DMS153 treated with DMSO at 0.1 percent for 48 hours (cell line): ENCODE data around the gene PIK3C2A.
"Not testable (repeated sequence)": the region's sequence is repeated elsewhere in the genome, so short reads cannot be mapped to it uniquely, and the experiment has no call there.

ENCODE experiments used
- DNase-seq: peaks from one replicate; lab custom pipeline; 2025; ENCODE audit not compliant: unreplicated experiment; lab: John Stamatoyannopoulos, UW

PIK3C2A gene, protein sequence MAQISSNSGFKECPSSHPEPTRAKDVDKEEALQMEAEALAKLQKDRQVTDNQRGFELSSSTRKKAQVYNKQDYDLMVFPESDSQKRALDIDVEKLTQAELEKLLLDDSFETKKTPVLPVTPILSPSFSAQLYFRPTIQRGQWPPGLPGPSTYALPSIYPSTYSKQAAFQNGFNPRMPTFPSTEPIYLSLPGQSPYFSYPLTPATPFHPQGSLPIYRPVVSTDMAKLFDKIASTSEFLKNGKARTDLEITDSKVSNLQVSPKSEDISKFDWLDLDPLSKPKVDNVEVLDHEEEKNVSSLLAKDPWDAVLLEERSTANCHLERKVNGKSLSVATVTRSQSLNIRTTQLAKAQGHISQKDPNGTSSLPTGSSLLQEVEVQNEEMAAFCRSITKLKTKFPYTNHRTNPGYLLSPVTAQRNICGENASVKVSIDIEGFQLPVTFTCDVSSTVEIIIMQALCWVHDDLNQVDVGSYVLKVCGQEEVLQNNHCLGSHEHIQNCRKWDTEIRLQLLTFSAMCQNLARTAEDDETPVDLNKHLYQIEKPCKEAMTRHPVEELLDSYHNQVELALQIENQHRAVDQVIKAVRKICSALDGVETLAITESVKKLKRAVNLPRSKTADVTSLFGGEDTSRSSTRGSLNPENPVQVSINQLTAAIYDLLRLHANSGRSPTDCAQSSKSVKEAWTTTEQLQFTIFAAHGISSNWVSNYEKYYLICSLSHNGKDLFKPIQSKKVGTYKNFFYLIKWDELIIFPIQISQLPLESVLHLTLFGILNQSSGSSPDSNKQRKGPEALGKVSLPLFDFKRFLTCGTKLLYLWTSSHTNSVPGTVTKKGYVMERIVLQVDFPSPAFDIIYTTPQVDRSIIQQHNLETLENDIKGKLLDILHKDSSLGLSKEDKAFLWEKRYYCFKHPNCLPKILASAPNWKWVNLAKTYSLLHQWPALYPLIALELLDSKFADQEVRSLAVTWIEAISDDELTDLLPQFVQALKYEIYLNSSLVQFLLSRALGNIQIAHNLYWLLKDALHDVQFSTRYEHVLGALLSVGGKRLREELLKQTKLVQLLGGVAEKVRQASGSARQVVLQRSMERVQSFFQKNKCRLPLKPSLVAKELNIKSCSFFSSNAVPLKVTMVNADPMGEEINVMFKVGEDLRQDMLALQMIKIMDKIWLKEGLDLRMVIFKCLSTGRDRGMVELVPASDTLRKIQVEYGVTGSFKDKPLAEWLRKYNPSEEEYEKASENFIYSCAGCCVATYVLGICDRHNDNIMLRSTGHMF (N-terminal part only)

DNA sequence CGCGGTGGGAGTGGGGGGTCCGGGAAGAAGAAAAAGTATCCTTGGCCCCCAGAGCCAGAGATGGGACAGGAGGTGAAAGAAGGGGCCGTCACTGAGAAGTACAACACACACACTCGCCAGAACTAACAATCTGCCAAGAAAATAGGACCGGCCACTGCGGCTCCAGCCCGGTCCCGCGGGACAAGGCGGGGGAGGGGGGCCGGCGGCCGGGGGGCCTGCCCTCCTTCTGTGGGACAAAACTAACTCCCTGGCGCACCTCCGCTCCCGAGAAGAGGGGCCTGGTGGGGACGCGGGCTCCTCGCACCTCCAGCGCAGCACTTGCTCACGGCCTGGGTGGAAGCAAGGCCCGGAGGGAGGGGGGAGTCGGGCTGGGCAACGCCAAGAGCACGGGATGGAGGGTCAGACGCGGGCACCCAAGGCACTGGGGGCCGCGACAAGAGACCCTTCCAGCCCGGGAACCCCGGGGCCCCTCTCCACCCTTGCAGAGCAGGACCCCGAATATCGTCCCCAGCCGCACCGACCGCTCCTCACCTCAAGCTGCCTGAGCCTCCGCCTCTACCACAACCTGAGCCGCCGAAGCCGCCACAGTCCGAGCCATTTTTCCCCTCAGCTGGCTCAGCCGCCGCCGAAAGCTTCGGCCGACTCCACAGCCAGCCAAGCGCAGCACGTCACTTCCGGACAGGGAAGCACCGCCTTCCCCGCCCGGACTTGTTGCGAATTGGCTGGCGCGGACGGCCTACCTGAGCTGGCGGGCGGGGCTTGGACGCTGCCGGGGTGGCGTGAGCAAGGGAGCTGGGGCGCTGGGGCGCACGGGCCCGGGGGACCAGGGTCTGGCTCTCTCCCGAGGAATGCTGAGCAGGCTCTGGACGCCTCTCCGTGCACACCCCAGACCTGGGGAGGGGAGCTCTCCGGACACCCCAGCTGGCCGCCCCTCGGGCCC is at the start of gene PIK3C2A:
PIK3C2A (minus strand) TSS at position 670 of the 940 bp plus-strand sequence. CDS start 38,245 bp downstream, outside the sequence.
- DNase-seq: peak; percentile 85

DNA sequence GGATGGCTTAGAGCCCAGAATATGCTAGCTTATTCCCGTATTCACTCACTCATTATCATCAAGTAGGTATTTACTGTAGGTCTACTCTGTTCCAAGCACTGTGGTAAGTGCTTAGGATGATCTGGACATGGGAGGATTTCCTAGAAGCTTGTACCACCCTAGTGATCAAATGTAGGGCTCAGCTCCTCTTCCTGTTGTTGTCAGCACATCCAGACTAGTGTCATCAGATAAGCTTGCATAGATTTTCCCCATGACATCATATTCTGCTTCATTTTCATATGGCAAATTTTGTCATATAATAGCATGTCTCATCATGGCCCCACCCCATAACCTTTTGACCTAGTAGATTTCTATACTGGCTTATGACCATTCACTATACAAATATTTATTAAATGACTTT is 49.4 kb upstream of the PIK3C2A start:
- DNase-seq: no peak

DNA sequence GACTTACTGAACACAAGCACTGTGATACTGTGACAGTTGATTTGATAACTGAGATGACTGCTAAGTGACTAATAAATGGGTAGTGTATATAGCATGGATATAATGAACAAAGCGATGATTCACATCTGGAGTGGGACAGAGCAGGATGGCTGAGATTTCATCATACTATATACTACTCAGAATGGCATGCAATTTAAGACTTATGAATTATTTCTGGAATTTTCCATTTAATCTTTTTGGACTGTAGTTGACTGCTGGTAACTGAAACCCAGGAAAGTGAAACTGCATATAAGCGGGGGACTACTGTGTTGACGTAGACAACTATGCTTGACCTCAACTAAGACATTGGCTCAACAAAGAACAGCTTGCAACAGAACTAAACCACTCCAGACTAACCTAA is 48.7 kb upstream of the PIK3C2A start:
- no peak for DNase-seq

GRCh38 chr11:17252704-17253103 is 44.9 kb upstream of the PIK3C2A start:
- DNase-seq: no peak

DNA sequence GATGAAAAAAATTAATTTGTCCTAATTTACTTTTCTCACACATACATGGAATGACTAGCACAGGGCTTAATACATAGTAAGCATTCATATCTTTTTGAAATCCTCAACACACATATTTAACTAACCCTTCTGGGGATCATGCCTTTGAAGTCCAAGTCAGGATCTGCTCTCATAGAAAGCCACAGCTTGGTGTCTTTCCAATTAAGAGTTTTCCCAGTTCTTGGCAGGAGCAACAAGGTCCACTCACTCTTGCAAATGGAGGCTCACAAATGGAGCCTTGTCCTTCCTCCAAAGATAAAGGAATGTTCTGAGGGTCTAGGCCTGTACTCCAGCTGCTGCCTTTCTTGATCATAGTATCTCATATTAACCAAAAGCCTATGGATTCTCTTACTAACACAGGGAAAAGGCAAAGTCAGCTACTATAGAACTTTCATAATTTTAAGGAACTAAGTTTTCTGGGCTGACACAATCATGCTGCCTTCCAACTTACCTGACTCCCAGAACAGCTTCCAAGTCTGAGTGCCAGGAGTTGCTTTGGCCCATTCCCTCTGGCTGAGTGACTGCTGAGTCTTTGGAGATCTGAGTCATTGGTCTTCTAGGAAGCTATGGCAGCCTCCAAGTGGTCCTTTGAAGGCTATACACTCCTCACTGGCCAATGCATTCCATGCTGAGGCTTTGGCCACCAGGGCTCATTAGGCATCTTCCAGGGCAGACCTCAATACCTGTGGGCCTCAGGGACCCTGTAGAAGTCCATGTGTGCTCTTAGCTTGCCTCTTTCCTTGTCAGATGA is 43.0 kb upstream of the PIK3C2A start:
- no peak for DNase-seq

GRCh38 chr11:17244046-17244445 is 36.3 kb upstream of the PIK3C2A start:
- DNase-seq: no peak

DNA sequence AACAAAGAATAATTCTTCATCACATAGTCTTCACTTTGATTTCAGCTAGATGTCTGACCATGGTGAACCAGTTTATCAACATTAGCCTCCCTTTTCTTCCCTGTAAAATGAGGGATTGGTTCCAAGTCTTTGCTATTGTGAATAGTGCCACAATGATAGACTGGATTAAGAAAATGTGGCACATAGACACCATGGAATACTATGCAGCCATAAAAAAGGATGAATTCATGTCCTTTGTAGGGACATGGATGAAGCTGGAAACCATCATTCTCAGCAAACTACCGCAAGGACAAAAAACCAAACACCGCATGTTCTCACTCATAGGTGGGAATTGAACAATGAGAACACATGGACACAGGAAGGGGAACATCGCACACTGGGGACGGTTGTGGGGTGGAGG is 35.2 kb upstream of the PIK3C2A start:
- DNase-seq: not testable (repeated sequence)

DNA sequence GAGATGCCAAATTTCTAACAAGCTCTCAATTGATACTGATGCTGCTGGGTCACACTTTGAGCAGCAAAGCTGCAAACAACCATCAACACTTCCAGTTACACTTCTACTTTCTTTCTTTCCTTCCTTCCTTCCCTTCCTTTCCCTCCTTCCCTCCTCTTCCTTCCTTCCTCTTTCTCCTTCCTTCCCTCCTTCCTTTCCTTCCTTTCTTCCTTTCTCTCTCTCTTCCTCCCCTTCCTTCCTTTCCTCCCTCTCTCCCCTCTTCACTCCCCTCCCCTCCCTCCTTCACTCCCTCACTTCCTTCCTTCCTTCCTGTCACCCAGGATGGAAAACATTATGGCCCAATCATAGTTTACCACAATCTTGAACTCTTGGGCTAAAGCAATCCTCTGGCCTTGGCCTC is 33.0 kb upstream of the PIK3C2A start:
- no peak for DNase-seq

GRCh38 chr11:17239927-17240326 is 32.1 kb upstream of the PIK3C2A start:
- not testable (repeated sequence) for DNase-seq

- DNase-seq: no peak
These were observed 30.6 kb upstream of the PIK3C2A start for GRCh38 chr11:17238377-17238776.

DNA sequence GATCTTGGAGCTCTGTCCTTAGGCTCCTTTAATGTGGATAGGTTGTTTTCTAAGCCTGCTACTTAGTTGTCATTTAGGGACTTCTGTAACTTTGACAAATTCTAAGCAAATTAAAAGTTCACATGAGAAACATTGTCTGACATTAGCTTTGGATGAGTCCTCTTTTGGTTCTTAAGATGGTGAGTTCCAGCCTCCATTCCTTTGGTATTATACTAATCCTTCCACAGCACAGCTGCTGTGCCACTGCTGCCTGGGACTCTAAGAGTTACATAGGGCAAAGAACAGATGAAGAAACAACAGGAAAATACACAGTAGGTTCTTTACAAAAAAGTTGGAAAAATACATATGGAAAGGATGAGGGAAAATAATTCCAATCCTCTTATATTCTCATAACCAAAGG is 25.3 kb upstream of the PIK3C2A start:
- DNase-seq: no peak

DNA sequence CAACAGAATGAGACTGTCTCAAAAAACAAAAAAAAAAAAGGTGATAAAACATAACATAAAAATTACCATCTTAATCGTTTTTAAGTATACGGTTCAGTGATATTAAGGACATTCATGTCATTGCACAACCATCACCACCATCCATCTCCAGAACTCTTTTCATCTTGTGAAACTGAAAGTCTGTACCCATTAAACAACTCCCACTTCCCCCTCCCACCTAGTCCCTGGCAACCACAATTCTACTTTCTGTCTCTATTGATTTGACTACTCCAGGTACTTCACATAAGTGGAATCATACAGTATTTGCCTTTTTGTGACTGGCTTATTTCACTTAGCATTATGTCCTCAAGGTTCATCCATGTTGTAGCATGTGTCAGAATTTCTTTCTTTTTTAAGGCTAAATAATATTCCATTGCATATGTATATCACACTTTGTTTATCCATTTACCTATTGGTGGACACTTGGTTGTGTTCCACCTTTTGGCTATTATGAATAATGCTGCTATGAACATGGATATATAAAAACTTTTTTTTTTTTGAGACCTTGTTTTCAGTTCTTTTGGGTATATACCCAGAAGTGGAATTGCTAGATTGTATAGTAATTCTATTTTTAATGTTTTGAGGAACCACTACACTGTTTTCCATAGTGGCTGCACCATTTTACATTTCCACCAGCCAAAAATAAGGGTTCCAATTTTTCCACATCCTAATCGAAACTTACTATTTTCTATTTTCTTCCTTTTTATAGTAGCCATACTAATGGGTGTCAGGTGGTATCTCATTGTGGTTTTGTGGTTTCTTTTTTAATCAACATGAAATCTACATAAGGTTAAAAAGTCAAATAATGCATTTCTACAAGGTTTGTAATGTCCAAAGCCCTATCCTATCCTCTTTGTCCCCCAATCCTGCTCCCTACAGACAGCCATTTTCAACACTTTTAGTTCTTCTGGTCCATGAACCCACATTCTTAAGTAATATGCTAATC is 23.4 kb upstream of the PIK3C2A start:
- DNase-seq: no peak

- no peak for DNase-seq
These were observed 21.8 kb upstream of the PIK3C2A start for GRCh38 chr11:17229481-17230152.

- DNase-seq: not testable (repeated sequence)
These were observed 20.6 kb upstream of the PIK3C2A start for GRCh38 chr11:17228186-17228925.

GRCh38 chr11:17224727-17225126 is 16.9 kb upstream of the PIK3C2A start:
- no peak for DNase-seq

- no peak for DNase-seq
These were observed 14.2 kb upstream of the PIK3C2A start for GRCh38 chr11:17221968-17222367.

DNA sequence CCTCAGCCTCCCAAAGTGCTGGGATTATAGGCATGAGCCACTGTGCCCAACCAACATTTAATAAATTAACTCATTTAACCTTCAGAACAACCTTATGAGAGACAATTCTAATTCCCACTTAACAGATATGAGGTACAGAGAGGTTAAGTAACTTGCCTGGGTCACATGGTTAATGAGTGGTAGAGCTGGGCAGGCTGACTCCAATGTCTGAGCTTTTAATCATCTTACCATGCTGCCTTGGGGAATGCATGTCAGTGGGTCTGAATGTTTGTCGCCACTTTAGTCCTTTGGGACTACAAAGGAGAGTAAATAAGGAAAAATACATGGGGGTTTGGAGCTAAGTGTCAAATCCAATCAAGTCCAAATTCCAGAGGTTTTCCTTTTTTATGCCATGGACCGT is 11.2 kb upstream of the PIK3C2A start:
- DNase-seq: no peak
